Measurements from ENCODE around the gene RIMS3. TPM values are rescaled to one million over a fixed set of nuclear protein-coding genes. Genes with fewer than 3 reads are reported as not detected.
A peak's percentile ranks its signal among the peaks of the same experiment; 100 is the strongest.

The RIMS3 gene
- total RNA-seq, 4 donors from 2014 or later, result 2.7 to 4.0 (median 3.0) TPM

- no peak for TF ChIP-seq CTCF (IDR thresholded peaks at IDR 0.05)
- no peak for TF ChIP-seq POLR2A (IDR thresholded peaks at IDR 0.05)
- no peak for DNase-seq (ENCODE audit: low spot score in 2 of 2)
- intact Hi-C loops (cut with DNase I; ENCODE audit: low total_unique reads), result no loop called here
- WGBS, 2 donors, result 6 to 9% methylated on average over 3 of the region's 3 CpGs
- no peak overlapping the region for H3K4me3 ChIP-seq (ENCODE audit: low read depth, poor library complexity, severe bottlenecking)
Observed at GRCh38 chr1:40709802-40710278, 44.4 kb upstream of the RIMS3 start.

GRCh38 chr1:40709100-40709801 lies 43.8 kb upstream of the RIMS3 start:
- H3K4me3 ChIP-seq (ENCODE audit: low read depth, poor library complexity, severe bottlenecking), result peak overlapping the region; percentile 16
- WGBS, 2 donors, result 2 to 4% methylated on average over 10 of the region's 10 CpGs
- peak; percentile 91 to 92 for DNase-seq (ENCODE audit: low spot score in 2 of 2)
- intact Hi-C loops (cut with DNase I; ENCODE audit: low total_unique reads), result no loop called here
- TF ChIP-seq POLR2A (IDR thresholded peaks at IDR 0.05), result no peak
- TF ChIP-seq CTCF (IDR thresholded peaks at IDR 0.05), result no peak

GRCh38 chr1:40708750-40709099 lies 43.2 kb upstream of the RIMS3 start:
- DNase-seq (ENCODE audit: low spot score in 2 of 2), result no peak
- H3K4me3 ChIP-seq (ENCODE audit: low read depth, poor library complexity, severe bottlenecking), result no peak overlapping the region
- 3 to 7% methylated on average over 3 of the region's 3 CpGs for WGBS, 2 donors
- intact Hi-C loops (cut with DNase I; ENCODE audit: low total_unique reads), result no loop called here
- no peak for TF ChIP-seq POLR2A (IDR thresholded peaks at IDR 0.05)
- no peak for TF ChIP-seq CTCF (IDR thresholded peaks at IDR 0.05)

- 70 to 84% methylated on average over 4 of the region's 4 CpGs for WGBS, 2 donors
- DNase-seq (ENCODE audit: low spot score in 2 of 2), result no peak
- no peak overlapping the region for H3K4me3 ChIP-seq (ENCODE audit: low read depth, poor library complexity, severe bottlenecking)
- intact Hi-C loops (cut with DNase I; ENCODE audit: low total_unique reads), result no loop called here
- no peak for TF ChIP-seq POLR2A (IDR thresholded peaks at IDR 0.05)
- TF ChIP-seq CTCF (IDR thresholded peaks at IDR 0.05), result no peak
Observed at GRCh38 chr1:40706626-40707025, 41.1 kb upstream of the RIMS3 start.

- no peak for TF ChIP-seq CTCF (IDR thresholded peaks at IDR 0.05)
- no peak for TF ChIP-seq POLR2A (IDR thresholded peaks at IDR 0.05)
- 51 to 60% methylated on average over 3 of the region's 3 CpGs for WGBS, 2 donors
- no peak overlapping the region for H3K4me3 ChIP-seq (ENCODE audit: low read depth, poor library complexity, severe bottlenecking)
- DNase-seq (ENCODE audit: low spot score in 2 of 2), result no peak
- intact Hi-C loops (cut with DNase I; ENCODE audit: low total_unique reads), result no loop called here
Observed at GRCh38 chr1:40704817-40705733, 39.6 kb upstream of the RIMS3 start.
